Skeletal muscle tissue (tissue), 4 donors: ENCODE measurements around the gene ABCC4. TPM values are rescaled to one million over a fixed set of nuclear protein-coding genes. Genes with fewer than 3 reads are reported as not detected.
"Not testable (repeated sequence)": the region's sequence is repeated elsewhere in the genome, so short reads cannot be mapped to it uniquely, and the experiment has no call there.

Experiments used
- H3K27ac ChIP-seq: one replicate; pipeline ENCODE4 v1.7.0; 2013; ENCODE audit warnings: mild to moderate bottlenecking, low read depth, low read length, inconsistent platforms
- H3K27me3 ChIP-seq, 3 donors: one replicate each; pipeline ENCODE4 v1.7.0; 2013; ENCODE audit warnings: low read length in 3 of 3; ENCODE audit not compliant: control insufficient read depth in 3 of 3, insufficient read depth in 3 of 3
- H3K36me3 ChIP-seq, 3 donors: one replicate each; pipeline ENCODE4 v1.7.0; 2013; ENCODE audit warnings: low read length in 3 of 3; ENCODE audit not compliant: control insufficient read depth in 3 of 3, insufficient read depth in 3 of 3
- H3K4me1 ChIP-seq, 3 donors: one replicate each; pipeline ENCODE4 v1.7.0; 2013; ENCODE audit warnings: low read length in 3 of 3, mild to moderate bottlenecking in 3 of 3; ENCODE audit not compliant: control insufficient read depth in 3 of 3, insufficient read depth in 3 of 3
- H3K4me3 ChIP-seq, 3 donors: one replicate each; pipeline ENCODE4 v1.7.0; 2013; ENCODE audit warnings: low read length in 3 of 3
- H3K9ac ChIP-seq, 3 donors: one replicate each; pipeline ENCODE4 v1.7.0; 2013; ENCODE audit warnings: low read length in 3 of 3, mild to moderate bottlenecking in 3 of 3, moderate library complexity in 2 of 3, low read depth in 1 of 3
- H3K9me3 ChIP-seq, 3 donors: one replicate each; pipeline ENCODE4 v1.7.0; 2013; ENCODE audit warnings: low read length in 3 of 3; ENCODE audit not compliant: control insufficient read depth in 3 of 3
- total RNA-seq: library from RNA; depleted of rRNA; stranded (reverse); fragments of >200 nt; gene quantifications from one replicate; pipeline ENCODE4 v1.2.3, GENCODE V29; 2014
- donor health status: Osteomylitis.

The ABCC4 gene
- total RNA-seq, 1 donor from 2014 or later: 5.2 TPM

DNA sequence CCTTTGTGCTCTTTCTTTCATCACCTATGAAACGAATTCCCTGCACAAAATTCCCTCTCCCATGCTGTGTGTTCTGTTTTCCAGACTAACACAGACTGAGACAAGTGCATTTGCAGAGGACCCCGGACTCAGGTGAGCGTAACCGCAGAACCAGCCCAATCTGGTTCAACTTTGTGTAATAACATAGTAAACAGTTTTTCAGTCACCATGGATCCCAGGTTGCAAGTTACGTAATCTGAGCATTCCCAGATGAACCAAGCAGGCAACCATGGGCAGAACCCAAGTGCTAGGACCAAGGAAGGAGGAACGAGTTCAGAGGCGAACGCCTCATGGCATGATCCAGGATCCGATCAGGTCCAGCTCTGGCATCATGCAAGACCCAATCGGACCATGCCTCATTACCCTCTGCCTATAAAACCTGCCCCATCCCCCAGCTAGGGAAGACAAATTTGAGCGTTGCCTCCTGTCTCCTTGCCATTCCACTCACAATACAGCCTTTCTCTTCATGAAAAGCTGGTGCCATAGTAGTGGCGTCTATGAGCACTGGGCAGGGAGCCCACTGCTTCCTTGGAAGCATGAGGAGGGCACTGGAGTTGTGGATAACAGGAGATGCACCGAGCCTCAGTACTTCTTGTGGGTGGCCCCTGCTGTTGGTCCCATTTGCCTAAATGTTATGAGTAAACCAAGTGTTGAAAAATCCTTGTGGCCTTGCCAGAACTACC is 107.6 kb downstream of the ABCC4 start:
- Histone ChIP-seq H3K9ac (no peak overlapping the region), H3K9me3 (no peaks in the 10 kb centered on the region), H3K36me3 (peaks cover 0 to 4% (median 0%) of the 10 kb centered on the region in 3 donors), H3K27me3 (no peaks in the 10 kb centered on the region), H3K27ac (no peak overlapping the region), H3K4me3 (no peak overlapping the region), H3K4me1 (peaks cover 4 to 24% (median 18%) of the 10 kb centered on the region in 3 donors)

DNA sequence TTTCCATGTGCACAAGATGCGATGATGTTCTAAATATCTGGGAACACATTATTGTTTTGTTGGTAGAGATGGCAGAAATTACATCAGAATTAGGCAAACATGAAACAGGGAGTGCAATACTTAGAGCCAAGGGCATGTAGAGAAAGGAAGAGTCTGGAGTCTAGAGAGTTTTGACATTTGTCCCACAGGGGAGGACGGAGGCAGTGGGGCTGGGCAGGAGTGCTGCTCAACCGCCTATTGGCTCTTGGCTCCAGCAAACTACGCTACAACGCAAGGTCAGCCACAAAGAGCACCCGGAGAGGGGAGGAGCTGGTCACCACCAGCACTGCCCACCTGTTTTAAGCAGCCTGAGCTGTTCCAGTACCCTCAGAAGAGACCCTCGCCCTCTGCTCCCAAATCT is 108.3 kb downstream of the ABCC4 start:
- Histone ChIP-seq H3K27ac (no peak overlapping the region), H3K4me3 (no peak overlapping the region), H3K9me3 (no peaks in the 10 kb centered on the region), H3K36me3 (peaks cover 0 to 4% (median 0%) of the 10 kb centered on the region in 3 donors), H3K4me1 (peaks cover 4 to 27% (median 20%) of the 10 kb centered on the region in 3 donors), H3K9ac (no peak overlapping the region), H3K27me3 (no peaks in the 10 kb centered on the region)

DNA sequence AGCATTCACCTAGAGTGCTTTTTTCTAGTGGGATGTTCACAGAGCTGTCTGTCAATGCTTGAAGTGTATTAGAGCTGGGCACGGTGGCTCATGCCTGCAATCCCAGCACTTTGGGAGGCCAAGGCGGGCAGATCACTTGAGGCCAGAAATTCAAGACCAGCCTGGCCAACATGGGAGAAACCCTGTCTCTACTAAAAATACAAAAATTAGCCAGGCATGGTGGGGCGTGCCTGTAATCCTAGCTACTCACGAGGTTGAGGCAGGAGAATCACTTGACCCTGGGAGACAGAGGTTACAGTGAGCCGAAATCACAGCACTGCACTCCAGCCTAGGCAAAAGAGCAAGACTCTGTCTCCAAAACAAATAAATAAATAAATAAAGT is 108.7 kb downstream of the ABCC4 start:
- H3K4me3 ChIP-seq, H3K27ac ChIP-seq, H3K9me3 ChIP-seq, H3K27me3 ChIP-seq, H3K36me3 ChIP-seq, H3K9ac ChIP-seq: not testable (repeated sequence)
- peaks cover 4 to 27% (median 20%) of the 10 kb centered on the region in 3 donors for H3K4me1 ChIP-seq

DNA sequence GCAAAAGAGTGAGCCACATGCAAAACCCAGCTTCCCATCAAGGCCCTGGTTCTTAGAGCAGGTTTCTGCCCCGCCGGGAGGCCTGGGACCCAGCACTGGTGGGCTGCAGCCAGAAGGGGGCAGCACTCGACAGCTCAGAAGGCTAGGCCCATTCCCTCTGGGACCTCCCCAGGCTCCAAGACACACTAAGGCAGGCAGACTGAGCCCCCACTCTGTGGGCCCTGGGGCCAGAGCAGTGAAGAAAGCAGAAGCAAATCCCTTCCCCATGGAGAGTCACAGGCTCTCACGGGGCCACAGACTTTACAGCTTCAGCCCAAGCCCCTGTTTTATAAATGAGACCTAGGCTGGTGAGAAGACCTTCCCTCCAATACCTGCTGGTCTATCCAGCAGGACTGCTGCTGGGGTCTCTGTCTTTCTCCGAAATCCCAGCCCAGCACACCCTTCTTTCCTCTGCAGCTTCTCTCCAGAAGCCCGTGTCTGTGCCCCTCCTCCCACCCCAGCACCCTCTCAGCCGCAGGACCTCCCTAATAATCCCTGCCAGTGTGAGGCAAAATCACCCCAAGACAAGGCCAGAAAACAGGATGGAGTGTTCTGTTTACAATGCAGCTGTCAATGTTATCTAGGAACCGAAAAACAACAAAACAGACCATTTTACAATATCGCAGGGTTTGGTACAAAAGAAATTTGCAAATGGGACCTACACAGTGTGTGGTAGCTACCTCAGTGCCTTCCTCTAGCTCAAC is 109.3 kb downstream of the ABCC4 start:
- Histone ChIP-seq H3K9me3 (no peaks in the 10 kb centered on the region), H3K27ac (no peak overlapping the region), H3K9ac (peak overlapping the region in 1 of 3 donors; percentile 19)

DNA sequence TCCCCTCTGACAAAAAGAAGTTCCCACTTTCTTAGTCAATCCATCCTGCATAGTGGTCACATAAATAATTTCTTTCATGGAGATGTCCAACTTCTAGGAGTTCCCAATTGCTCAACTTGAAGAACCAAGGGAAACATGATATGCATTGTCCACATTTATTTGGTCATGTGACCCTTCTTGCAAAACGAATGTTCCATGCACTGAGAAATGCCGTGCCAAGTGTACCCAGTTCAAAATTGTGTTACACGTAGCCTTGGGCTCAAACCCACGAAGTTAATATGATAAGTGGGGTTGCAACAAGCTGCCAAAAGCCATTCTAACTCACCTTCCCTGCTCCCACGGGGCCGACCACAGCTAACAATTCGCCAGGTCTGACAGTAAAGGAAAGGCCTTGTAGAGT is 113.1 kb downstream of the ABCC4 start:
- H3K27ac ChIP-seq: no peak overlapping the region

More for the DNA sequence above, 109.3 kb downstream of the ABCC4 start:
- H3K4me1 ChIP-seq: peaks cover 4 to 27% (median 20%) of the 10 kb centered on the region in 3 donors
- peaks cover 0 to 4% (median 0%) of the 10 kb centered on the region in 3 donors for H3K36me3 ChIP-seq
- H3K27me3 ChIP-seq: no peaks in the 10 kb centered on the region
- no peak overlapping the region for H3K4me3 ChIP-seq

DNA sequence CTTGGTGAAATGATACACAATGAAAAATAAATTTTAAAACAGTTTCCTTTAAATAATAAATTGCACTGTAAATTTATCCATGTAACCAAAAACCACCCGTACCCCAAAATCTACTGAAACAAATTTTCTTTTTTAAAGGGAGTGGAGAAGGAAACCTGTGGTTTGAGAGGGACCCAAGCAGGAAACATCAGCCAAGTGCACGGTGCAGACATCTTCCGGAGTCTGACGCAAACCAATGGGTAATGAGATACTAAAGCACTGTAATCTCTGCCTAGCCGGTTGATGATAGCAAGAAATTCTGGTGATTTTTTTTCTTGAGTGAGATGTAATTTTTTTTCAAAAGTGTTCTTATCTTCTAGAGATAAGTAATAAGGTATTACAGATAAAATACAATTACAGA is 115.4 kb downstream of the ABCC4 start:
- Histone ChIP-seq H3K9me3 (no peaks in the 10 kb centered on the region), H3K36me3 (no peaks in the 10 kb centered on the region), H3K4me1 (peaks cover 4 to 13% (median 6%) of the 10 kb centered on the region in 3 donors), H3K27me3 (no peaks in the 10 kb centered on the region), H3K9ac (no peak overlapping the region), H3K27ac (no peak overlapping the region), H3K4me3 (no peak overlapping the region)

More for the DNA sequence above, 113.1 kb downstream of the ABCC4 start:
- peaks cover 0 to 16% (median 8%) of the 10 kb centered on the region in 3 donors for H3K4me1 ChIP-seq
- no peak overlapping the region for H3K4me3 ChIP-seq
- no peaks in the 10 kb centered on the region for H3K27me3 ChIP-seq
- no peaks in the 10 kb centered on the region for H3K9me3 ChIP-seq
- H3K9ac ChIP-seq: no peak overlapping the region
- no peaks in the 10 kb centered on the region for H3K36me3 ChIP-seq

DNA sequence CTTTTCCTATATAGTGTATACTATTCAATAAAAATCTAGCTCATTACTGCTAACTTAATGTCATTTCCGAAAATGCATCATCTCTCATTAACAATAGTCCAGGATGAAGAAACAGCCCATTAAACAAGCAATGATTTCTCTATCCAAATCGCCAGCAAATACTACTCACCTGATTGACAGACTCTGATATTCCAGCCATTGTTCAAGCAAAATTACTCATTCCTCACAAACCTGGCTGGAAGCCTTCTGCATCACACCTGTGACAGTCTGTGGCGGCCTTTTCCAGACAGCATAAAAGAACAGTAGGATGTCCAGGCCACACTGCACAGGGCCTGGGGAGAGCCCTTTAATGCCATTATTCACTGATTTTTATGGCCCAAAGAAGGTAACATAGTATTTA is 115.9 kb downstream of the ABCC4 start:
- Histone ChIP-seq H3K9ac (no peak overlapping the region), H3K4me3 (no peak overlapping the region), H3K4me1 (peaks cover 8 to 13% (median 8%) of the 10 kb centered on the region in 3 donors), H3K27ac (no peak overlapping the region), H3K27me3 (no peaks in the 10 kb centered on the region), H3K36me3 (no peaks in the 10 kb centered on the region), H3K9me3 (no peaks in the 10 kb centered on the region)

DNA sequence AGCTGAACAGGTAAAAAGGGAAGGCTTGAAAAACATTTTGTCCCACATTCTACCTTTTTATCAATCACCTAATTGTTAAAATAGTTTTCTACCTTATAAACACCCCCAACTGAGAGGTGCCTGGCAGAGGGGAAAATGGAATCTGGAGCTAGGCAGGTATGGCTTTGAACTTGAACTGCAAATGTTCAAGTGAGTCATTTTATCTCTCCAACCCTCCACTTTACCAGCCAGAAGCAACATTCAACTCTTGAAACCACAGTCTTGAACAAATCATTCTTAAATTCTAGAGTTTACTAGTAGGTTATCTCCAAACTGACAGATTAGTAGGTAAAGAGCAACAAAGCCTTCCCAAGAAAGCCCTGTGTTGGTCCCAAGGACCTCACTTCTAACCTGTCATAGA is 116.9 kb downstream of the ABCC4 start:
- H3K36me3 ChIP-seq: no peaks in the 10 kb centered on the region
- H3K9me3 ChIP-seq: no peaks in the 10 kb centered on the region
- H3K4me3 ChIP-seq: no peak overlapping the region
- H3K27me3 ChIP-seq: no peaks in the 10 kb centered on the region
- H3K27ac ChIP-seq: no peak overlapping the region
- no peak overlapping the region for H3K9ac ChIP-seq
- peaks cover 8 to 13% (median 8%) of the 10 kb centered on the region in 3 donors for H3K4me1 ChIP-seq

DNA sequence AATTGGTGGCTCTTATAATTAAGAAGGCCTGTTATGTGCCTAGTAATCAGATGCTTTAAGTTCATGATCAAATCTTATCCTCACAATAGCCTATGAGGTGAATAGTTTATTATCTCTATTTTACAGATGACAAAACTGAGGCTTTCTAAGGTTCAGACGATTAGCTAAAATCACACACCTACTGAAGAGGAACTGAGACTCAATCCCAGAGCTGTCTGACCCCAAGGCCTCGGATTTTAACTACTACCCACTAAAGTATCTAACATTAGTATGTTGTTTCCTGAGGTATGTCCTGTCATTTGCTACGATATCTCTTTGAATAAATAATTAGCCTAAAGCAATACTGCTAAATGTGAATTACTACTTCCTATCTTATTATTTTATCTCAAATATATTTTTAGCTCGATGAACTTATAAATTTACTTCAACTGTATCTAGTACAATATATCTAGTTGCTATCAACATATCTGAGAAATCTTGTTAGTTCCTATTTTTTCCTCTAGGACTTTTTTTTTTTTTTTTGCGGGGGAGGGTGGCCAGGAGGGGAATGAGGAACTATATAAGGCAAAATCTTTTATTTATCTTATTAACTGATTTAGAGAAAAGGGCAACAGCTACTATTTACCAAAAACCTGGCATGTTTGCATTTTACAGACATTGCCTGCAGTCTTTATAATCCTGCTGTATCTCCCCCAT is 118.5 kb downstream of the ABCC4 start:
- Histone ChIP-seq H3K9ac (no peak overlapping the region), H3K9me3 (no peaks in the 10 kb centered on the region), H3K27ac (no peak overlapping the region)

More for the DNA sequence above, 118.5 kb downstream of the ABCC4 start:
- H3K4me3 ChIP-seq: no peak overlapping the region
- H3K27me3 ChIP-seq: no peaks in the 10 kb centered on the region
- peaks cover 6 to 9% (median 8%) of the 10 kb centered on the region in 3 donors for H3K4me1 ChIP-seq
- H3K36me3 ChIP-seq: peaks cover 0 to 2% (median 1%) of the 10 kb centered on the region in 3 donors
